K562 (cell line): ENCODE data around the gene PAF1. TPM values are rescaled to one million over a fixed set of nuclear protein-coding genes. Genes with fewer than 3 reads are reported as not detected.

Experiments used
- BHLHE40 ChIP-seq: IDR thresholded peaks from 2 replicates; pipeline ENCODE4 v1.6.1; 2011; ENCODE audit warnings: low read length, improper control_type of control experiment
- BRCA1 ChIP-seq, 2 experiments: fragments of 450-650 bp in 1 of 2; sonication (generic) in 1 of 2; formaldehyde crosslinking in 1 of 2; IDR thresholded peaks; 2 replicates each; pipeline versions ENCODE4 v1.5.0 to v1.6.1; 2017 to 2020; ENCODE audit warnings: mild to moderate bottlenecking in 1 of 2, missing genetic modification reagents in 1 of 2
- DLX4 ChIP-seq: fragments of 250-450 bp; sonication (Bioruptor Pico); IDR thresholded peaks from 2 replicates; pipeline ENCODE4 v1.6.1; 2021; ENCODE audit warnings: mild to moderate bottlenecking
- ELF1 ChIP-seq: fragments of 200-800 bp; sonication (Bioruptor generic); IDR thresholded peaks from 2 replicates; pipeline ENCODE4 v1.6.1; 2016; ENCODE audit warnings: missing genetic modification characterization, missing compliant biosample characterization
- FOXM1 ChIP-seq, 2 experiments: fragments of 450-650 bp in 1 of 2; sonication (generic) in 1 of 2; formaldehyde crosslinking in 1 of 2; IDR thresholded peaks; 2 replicates each; pipeline versions ENCODE4 v1.6.1 to v1.9.0; 2017 to 2022; ENCODE audit warnings: low read depth in 2 of 2, mild to moderate bottlenecking in 2 of 2, missing genetic modification reagents in 1 of 2, moderate library complexity in 1 of 2
- KDM5B ChIP-seq: fragments of 200-600 bp; sonication (generic); IDR thresholded peaks from 2 replicates; pipeline ENCODE4 v1.6.1; 2012; ENCODE audit warnings: low read depth, mild to moderate bottlenecking, moderate library complexity, low read length, control low read depth, inconsistent platforms; ENCODE audit not compliant: insufficient replicate concordance
- KLF1 ChIP-seq: fragments of 450-650 bp; IDR thresholded peaks from 2 replicates; pipeline ENCODE4 v1.6.1; 2016; ENCODE audit warnings: missing genetic modification characterization, missing compliant biosample characterization
- MAFF ChIP-seq: IDR thresholded peaks from 2 replicates; pipeline ENCODE4 v1.6.1; 2012; ENCODE audit warnings: low read length, improper control_type of control experiment
- PATZ1 ChIP-seq: fragments of 250-450 bp; sonication (Bioruptor Pico); IDR thresholded peaks from 2 replicates; pipeline ENCODE4 v1.5.0; 2020; ENCODE audit warnings: mild to moderate bottlenecking, borderline replicate concordance
- PHTF2 ChIP-seq: fragments of 250-450 bp; sonication (Bioruptor Pico); IDR thresholded peaks from 2 replicates; pipeline ENCODE4 v1.5.0; 2021; ENCODE audit warnings: mild to moderate bottlenecking
- RB1 ChIP-seq: fragments of 450-650 bp; IDR thresholded peaks from 2 replicates; pipeline ENCODE4 v1.6.1; 2017; ENCODE audit warnings: low read depth, mild to moderate bottlenecking
- RBM17 ChIP-seq: fragments of 200-400 bp; formaldehyde crosslinking; IDR thresholded peaks from 2 replicates; pipeline ENCODE4 v1.6.1; 2017; ENCODE audit warnings: low read depth, mild to moderate bottlenecking, low read length, borderline replicate concordance
- RBM39 ChIP-seq: fragments of 200-400 bp; formaldehyde crosslinking; optimal IDR thresholded peaks from 2 replicates; pipeline ENCODE3; 2018; ENCODE audit warnings: low read depth, low read length
- THRAP3 ChIP-seq: fragments of 450-650 bp; IDR thresholded peaks from 2 replicates; pipeline ENCODE4 v1.6.1; 2016; ENCODE audit warnings: mild to moderate bottlenecking, inconsistent platforms, borderline replicate concordance
- ZKSCAN8 ChIP-seq: fragments of 200-800 bp; sonication (Bioruptor generic); IDR thresholded peaks from 2 replicates; pipeline ENCODE4 v1.6.1; 2016; ENCODE audit warnings: missing genetic modification characterization, missing compliant biosample characterization
- ZNF232 ChIP-seq: sonication (generic); formaldehyde crosslinking; IDR thresholded peaks from 2 replicates; pipeline ENCODE4 v1.8.0; 2022; ENCODE audit warnings: mild to moderate bottlenecking, missing genetic modification reagents
- ZNF253 ChIP-seq: fragments of 250-450 bp; sonication (Bioruptor Pico); conservative IDR thresholded peaks from 2 replicates; pipeline ENCODE4 v1.6.1; 2021; ENCODE audit warnings: mild to moderate bottlenecking
- ZNF740 ChIP-seq, 3 experiments: fragments of 200-800 bp in 1 of 3; sonication (Bioruptor generic) in 1 of 3; sonication (generic) in 1 of 3; formaldehyde crosslinking in 1 of 3; IDR thresholded peaks; 2 replicates each; pipeline versions ENCODE4 v1.6.1 to v1.8.0; 2016 to 2022; ENCODE audit warnings: mild to moderate bottlenecking in 2 of 3, missing compliant biosample characterization in 2 of 3, missing genetic modification characterization in 2 of 3, missing genetic modification reagents in 1 of 3
- polyA plus RNA-seq, 8 experiments: library from polyadenylated mRNA; depleted of rRNA in 4 of 8; stranded (reverse) in 5 of 8; unstranded in 3 of 8; fragments of >200 nt; fragmentation: Nextera tagmentation in 2 of 8; fragmentation: Illumina TruSeq in 1 of 8; extraction: Ambion mirVana in 2 of 8; extraction: Trizol in 1 of 8; gene quantifications; 2 replicates each; pipeline versions ENCODE4 v1.2.1 to v1.2.3, GENCODE V29; 2011 to 2014; ENCODE audit warnings: inconsistent platforms in 1 of 8, missing spikeins in 1 of 8
- total RNA-seq, 7 experiments: library from RNA; depleted of rRNA in 6 of 7; stranded (reverse); fragments of >200 nt in 6 of 7; fragmentation: Illumina TruSeq in 2 of 7; extraction: Trizol in 2 of 7; gene quantifications; 2 replicates each; pipeline versions ENCODE4 v1.2.1 to v1.2.3, GENCODE V29; 2011 to 2021; ENCODE audit warnings: low replicate concordance in 1 of 7

The PAF1 gene
- total and polyA plus RNA-seq, 9 of the 15 experiments (the other 6 are each of a cell fraction or from before 2014, with no cell fraction given) = 1.5 to 45.0 (median 33.8) TPM

- TF ChIP-seq KDM5B = no peak
- peak; percentile 58 for TF ChIP-seq FOXM1 (IDR thresholded peaks at IDR 0.05; ENCODE audit: low read depth)
- no peak for TF ChIP-seq FOXM1 (CRISPR knock-in tag; IDR thresholded peaks at IDR 0.05; ENCODE audit: low read depth)
- no peak for TF ChIP-seq THRAP3
- TF ChIP-seq ZNF253 (CRISPR knock-in tag) = no peak
- peak; percentile 44; the same call in 1 of the 2 replicates for TF ChIP-seq MAFF
- TF ChIP-seq RBM39 = no peak
- peak; percentile 71 for TF ChIP-seq BHLHE40
- no peak for TF ChIP-seq PHTF2 (CRISPR knock-in tag)
- no peak for TF ChIP-seq ZKSCAN8 (CRISPR knock-in tag)
- TF ChIP-seq KLF1 (tag) = no peak; the same call in 1 of the 2 replicates
- no peak for TF ChIP-seq ZNF232
- TF ChIP-seq DLX4 (CRISPR knock-in tag) = no peak
- TF ChIP-seq BRCA1 (IDR thresholded peaks at IDR 0.05) = no peak
- no peak for TF ChIP-seq BRCA1 (CRISPR knock-in tag; IDR thresholded peaks at IDR 0.05)
- no peak for TF ChIP-seq RB1
- TF ChIP-seq ELF1 (tag) = no peak
- TF ChIP-seq RBM17 = no peak
- no peak for TF ChIP-seq ZNF740 (CRISPR knock-in tag; IDR thresholded peaks at IDR 0.05)
- no peak for TF ChIP-seq ZNF740 (tag; IDR thresholded peaks at IDR 0.05)
- no peak for TF ChIP-seq PATZ1 (CRISPR knock-in tag)
Measured at GRCh38 chr19:39381910-39382611, 8.8 kb downstream of the PAF1 start (continued).
